Left ventricle myocardium inferior (tissue), 1 donor: Measurements from ENCODE around the gene PROB1. TPM values are rescaled to one million over a fixed set of nuclear protein-coding genes. Genes with fewer than 3 reads are reported as not detected.

Source experiments
- DNase-seq: peaks from one replicate; pipeline ENCODE4 v3.0.0-alpha.2; 2020
- H3K27ac ChIP-seq: fragments of 200-600 bp; replicated peaks from 2 replicates; pipeline ENCODE4 v1.8.0; 2021
- H3K27me3 ChIP-seq: fragments of 200-600 bp; 2 replicates; pipeline ENCODE4 v1.8.0; 2021; ENCODE audit warnings: low read depth
- H3K36me3 ChIP-seq: fragments of 200-600 bp; 2 replicates; pipeline ENCODE4 v1.8.0; 2021
- H3K4me1 ChIP-seq: fragments of 200-600 bp; 2 replicates; pipeline ENCODE4 v1.8.0; 2021
- H3K4me3 ChIP-seq: fragments of 200-600 bp; 2 replicates; pipeline ENCODE4 v1.8.0; 2021; ENCODE audit warnings: mild to moderate bottlenecking, moderate library complexity
- H3K9me3 ChIP-seq: fragments of 200-600 bp; replicated peaks from 2 replicates; pipeline ENCODE4 v1.8.0; 2021
- intact Hi-C: fragments of 100-400 bp; cut with micrococcal nuclease; formaldehyde crosslinking; loops from one replicate; pipeline ENCODE4 v1.11.0; 2022
- total RNA-seq: library from RNA; stranded (reverse); fragmentation: NEBNext Ultra II Directional; extraction: Animal tissue kit (Norgen Biotek cat#: 25700); gene quantifications from one replicate; pipeline ENCODE4 v1.2.1, GENCODE V29; 2021
- TF ChIP-seq, protein P1 (sequence below): fragments of 200-600 bp; IDR thresholded peaks from 2 replicates; pipeline ENCODE4 v1.8.0; 2021; ENCODE audit warnings: antibody characterized with exemption, mild to moderate bottlenecking, borderline replicate concordance
- donor health status: DM: no; HTN: yes; CAD: no; lungs with severe emphysema.

The PROB1 gene
- total RNA-seq, 1 donor from 2014 or later = 46.3 TPM

GRCh38 chr5:139401546-139401945 lies 6.6 kb upstream of the PROB1 start:
- Histone ChIP-seq H3K27me3 (no peaks in the 10 kb centered on the region), H3K4me1 (peaks cover 36% of the 10 kb centered on the region), H3K27ac (no peak overlapping the region), H3K9me3 (no peaks in the 10 kb centered on the region), H3K36me3 (peaks cover 5% of the 10 kb centered on the region), H3K4me3 (no peak overlapping the region)
- TF ChIP-seq, protein P1, sequence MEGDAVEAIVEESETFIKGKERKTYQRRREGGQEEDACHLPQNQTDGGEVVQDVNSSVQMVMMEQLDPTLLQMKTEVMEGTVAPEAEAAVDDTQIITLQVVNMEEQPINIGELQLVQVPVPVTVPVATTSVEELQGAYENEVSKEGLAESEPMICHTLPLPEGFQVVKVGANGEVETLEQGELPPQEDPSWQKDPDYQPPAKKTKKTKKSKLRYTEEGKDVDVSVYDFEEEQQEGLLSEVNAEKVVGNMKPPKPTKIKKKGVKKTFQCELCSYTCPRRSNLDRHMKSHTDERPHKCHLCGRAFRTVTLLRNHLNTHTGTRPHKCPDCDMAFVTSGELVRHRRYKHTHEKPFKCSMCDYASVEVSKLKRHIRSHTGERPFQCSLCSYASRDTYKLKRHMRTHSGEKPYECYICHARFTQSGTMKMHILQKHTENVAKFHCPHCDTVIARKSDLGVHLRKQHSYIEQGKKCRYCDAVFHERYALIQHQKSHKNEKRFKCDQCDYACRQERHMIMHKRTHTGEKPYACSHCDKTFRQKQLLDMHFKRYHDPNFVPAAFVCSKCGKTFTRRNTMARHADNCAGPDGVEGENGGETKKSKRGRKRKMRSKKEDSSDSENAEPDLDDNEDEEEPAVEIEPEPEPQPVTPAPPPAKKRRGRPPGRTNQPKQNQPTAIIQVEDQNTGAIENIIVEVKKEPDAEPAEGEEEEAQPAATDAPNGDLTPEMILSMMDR = no peak
- intact Hi-C loops = no loop called here
- no peak for DNase-seq

- DNase-seq = no peak
- Histone ChIP-seq H3K27me3 (no peaks in the 10 kb centered on the region), H3K9me3 (no peaks in the 10 kb centered on the region), H3K27ac (no peak overlapping the region), H3K4me1 (peaks cover 52% of the 10 kb centered on the region), H3K4me3 (no peak overlapping the region), H3K36me3 (peaks cover 5% of the 10 kb centered on the region)
- intact Hi-C loops = no loop called here
- TF ChIP-seq, protein P1 = no peak
Observed at GRCh38 chr5:139399501-139400121, 4.7 kb upstream of the PROB1 start.

DNA sequence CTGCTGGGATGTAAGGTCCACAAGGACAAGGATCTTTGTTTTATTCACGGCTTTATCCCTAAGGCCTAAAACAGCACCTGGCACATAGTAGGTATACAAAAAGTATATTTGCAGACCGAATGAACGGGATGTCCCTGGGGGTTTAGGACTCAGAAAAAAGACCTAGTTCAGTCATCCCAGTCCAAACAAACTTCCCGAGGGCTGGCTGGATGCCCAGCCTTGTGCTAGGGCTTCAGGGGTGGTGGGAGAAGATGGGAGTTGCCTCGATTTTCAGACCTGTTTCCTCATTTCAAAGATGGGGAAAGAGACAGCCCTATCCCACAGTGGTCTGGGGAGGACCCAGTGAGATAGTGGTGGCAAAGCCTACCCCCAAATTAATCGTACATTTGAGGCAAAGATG lies 3.0 kb upstream of the PROB1 start:
- H3K4me1 ChIP-seq = peaks cover 57% of the 10 kb centered on the region
- intact Hi-C loops = no loop called here
- no peaks in the 10 kb centered on the region for H3K27me3 ChIP-seq
- H3K27ac ChIP-seq = no peak overlapping the region
- H3K9me3 ChIP-seq = no peaks in the 10 kb centered on the region
- H3K4me3 ChIP-seq = no peak overlapping the region
- H3K36me3 ChIP-seq = peaks cover 6% of the 10 kb centered on the region
- no peak for DNase-seq
- TF ChIP-seq, protein P1 = no peak

DNA sequence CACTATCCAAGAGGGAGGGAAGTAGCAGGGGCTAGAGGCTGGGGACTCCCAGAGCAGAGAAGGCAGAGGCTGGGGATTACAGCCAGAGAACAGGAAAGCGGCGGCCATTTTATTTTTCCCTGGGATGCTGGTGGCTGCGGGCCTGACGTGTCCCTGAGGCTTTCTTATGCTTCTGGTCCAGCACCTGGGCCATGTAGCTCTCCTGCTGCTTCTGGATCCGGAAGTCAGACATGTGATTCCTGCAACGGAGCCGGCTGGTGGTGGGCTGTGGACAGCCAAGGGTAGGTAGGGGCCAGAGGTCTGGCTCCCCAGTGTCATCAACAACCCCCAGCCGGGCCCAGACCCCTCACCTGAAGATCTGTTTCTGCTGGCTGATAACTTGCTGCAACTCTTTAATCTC lies 1.8 kb upstream of the PROB1 start:
- H3K4me3 ChIP-seq = no peak overlapping the region
- no peaks in the 10 kb centered on the region for H3K9me3 ChIP-seq
- H3K27me3 ChIP-seq = no peaks in the 10 kb centered on the region
- peaks cover 15% of the 10 kb centered on the region for H3K36me3 ChIP-seq
- peaks cover 64% of the 10 kb centered on the region for H3K4me1 ChIP-seq
- DNase-seq = no peak
- intact Hi-C loops = no loop called here
- peak overlapping the region; percentile 96 for H3K27ac ChIP-seq
- TF ChIP-seq, protein P1 = no peak

DNA sequence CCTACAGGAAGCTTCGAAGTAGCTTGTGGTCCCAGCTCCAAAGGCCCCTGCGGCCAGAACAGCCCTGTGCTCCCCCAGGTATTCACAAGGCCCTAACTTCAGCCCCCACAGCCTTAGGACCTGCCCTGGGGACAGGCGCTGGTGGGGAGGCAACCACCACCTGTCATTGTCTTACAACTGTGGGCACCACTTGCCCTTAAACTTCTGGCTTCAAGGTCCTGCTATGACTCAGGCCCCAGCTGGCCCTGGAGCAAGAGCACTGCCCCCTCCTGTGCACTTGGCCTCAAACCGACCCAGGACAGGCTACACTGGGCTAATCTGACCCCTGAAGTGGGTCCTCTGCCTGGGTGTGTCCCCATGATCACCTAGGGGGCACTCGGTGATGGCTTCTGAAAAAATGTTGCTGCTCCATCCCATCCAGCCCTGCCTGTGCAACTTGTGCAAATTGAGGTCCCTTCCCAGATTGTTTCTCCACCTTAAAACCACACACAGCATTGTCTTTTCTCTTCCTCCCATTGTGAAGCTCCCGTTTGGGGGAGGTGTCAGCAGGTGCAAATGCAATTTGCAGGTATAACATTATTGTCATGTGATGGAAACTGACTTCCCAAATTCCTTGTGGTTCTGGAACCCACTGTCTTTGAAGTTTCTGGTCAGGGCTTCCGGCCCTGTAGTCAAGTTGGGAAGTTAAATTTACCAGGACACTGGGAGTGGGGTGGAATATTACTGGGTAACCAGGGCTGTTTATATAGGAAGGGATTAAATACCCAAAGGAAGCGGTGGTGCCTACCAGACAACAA lies 1.1 kb upstream of the PROB1 start:
- Histone ChIP-seq H3K27ac (peak overlapping the region; percentile 96), H3K4me1 (peaks cover 70% of the 10 kb centered on the region), H3K4me3 (peak overlapping the region; percentile 77), H3K9me3 (no peaks in the 10 kb centered on the region), H3K36me3 (peaks cover 10% of the 10 kb centered on the region), H3K27me3 (no peaks in the 10 kb centered on the region)
- intact Hi-C loops = no loop called here
- DNase-seq = no peak
- TF ChIP-seq, protein P1 = no peak
